ENCODE measurements around the gene LBP. TPM values are rescaled to one million over a fixed set of nuclear protein-coding genes. Genes with fewer than 3 reads are reported as not detected.

Gene LBP
- polyA plus RNA-seq, 1 of the 3 experiments (the other 2 are of a cell fraction) = 0.03 TPM

DNA sequence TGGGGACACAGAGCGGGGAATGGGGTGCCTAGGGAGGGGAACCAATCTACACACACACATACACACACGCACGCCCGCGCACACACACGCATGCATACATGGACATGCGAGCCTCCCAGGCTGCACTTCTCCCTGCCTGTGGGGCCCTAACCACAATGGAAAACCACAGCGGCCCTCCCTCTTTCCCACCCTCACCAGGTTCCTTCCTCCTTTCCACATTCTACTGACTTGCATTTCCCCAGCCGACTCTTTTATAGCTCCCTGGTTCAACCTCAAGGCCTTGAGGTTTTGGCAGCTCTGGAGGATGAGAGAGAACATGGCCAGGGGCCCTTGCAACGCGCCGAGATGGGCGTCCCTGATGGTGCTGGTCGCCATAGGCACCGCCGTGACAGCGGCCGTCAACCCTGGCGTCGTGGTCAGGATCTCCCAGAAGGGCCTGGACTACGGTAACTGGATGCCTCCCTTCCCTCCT, 42.3 kb upstream of the LBP start, which contains the start of gene BPI (continued):
- TF ChIP-seq SIN3A (IDR thresholded peaks at IDR 0.05; ENCODE audit: borderline replicate concordance, low read depth, low read length) = no peak
- TF ChIP-seq MEF2A (IDR thresholded peaks at IDR 0.05; ENCODE audit: borderline replicate concordance, low read depth) = no peak
- no peak for TF ChIP-seq JUND (IDR thresholded peaks at IDR 0.05)

GRCh38 chr20:38304845-38305447, 41.3 kb upstream of the LBP start:
- H2AFZ ChIP-seq (ENCODE audit: low read depth) = no peak overlapping the region
- H3K79me2 ChIP-seq (ENCODE audit: insufficient read depth) = no peaks in the 10 kb centered on the region
- no peaks in the 10 kb centered on the region for H3K36me3 ChIP-seq (replicated peaks in 1 of 2; ENCODE audit: control insufficient read depth in 1 of 2, insufficient read depth in 2 of 2, low read length in 1 of 2)
- no peaks in the 10 kb centered on the region for H4K20me1 ChIP-seq (ENCODE audit: insufficient read depth)
- DNase-seq = peak; percentile 33
- TF ChIP-seq NRF1 (IDR thresholded peaks at IDR 0.05; ENCODE audit: low read depth, low read length) (no peak), SMC3 (IDR thresholded peaks at IDR 0.05; ENCODE audit: low read depth, low read length) (peak; percentile 30; the same call in 1 of the 2 replicates), RAD21 (IDR thresholded peaks at IDR 0.05; ENCODE audit: low read length) (peak; percentile 37), SIN3A (IDR thresholded peaks at IDR 0.05; ENCODE audit: borderline replicate concordance, low read depth, low read length) (no peak), FOXM1 (IDR thresholded peaks at IDR 0.05; ENCODE audit: low read depth) (no peak), RFX5 (IDR thresholded peaks at IDR 0.05; ENCODE audit: low read length) (no peak), EZH2phosphoT487 (IDR thresholded peaks at IDR 0.05; ENCODE audit: borderline replicate concordance, low read depth) (no peak), JUND (IDR thresholded peaks at IDR 0.05) (no peak), GABPA (IDR thresholded peaks at IDR 0.05; ENCODE audit: low read depth) (no peak), NFIC (IDR thresholded peaks at IDR 0.05; ENCODE audit: borderline replicate concordance) (no peak), FOXJ3 (CRISPR knock-in tag; IDR thresholded peaks at IDR 0.05) (no peak), ELF1 (IDR thresholded peaks at IDR 0.05) (no peak), USF2 (IDR thresholded peaks at IDR 0.05; ENCODE audit: borderline replicate concordance, low read depth, low read length) (no peak), EP300 (IDR thresholded peaks at IDR 0.05; ENCODE audit: borderline replicate concordance in 1 of 2, low read depth in 1 of 2, low read length in 1 of 2) (no peak), TAF1 (IDR thresholded peaks at IDR 0.05; ENCODE audit: borderline replicate concordance, low read depth, low read length) (no peak), YY1 (IDR thresholded peaks at IDR 0.05; ENCODE audit: low read depth) (no peak), CTCF (IDR thresholded peaks at IDR 0.05) (peak; percentile 53)
- TF ChIP-seq, protein P1, sequence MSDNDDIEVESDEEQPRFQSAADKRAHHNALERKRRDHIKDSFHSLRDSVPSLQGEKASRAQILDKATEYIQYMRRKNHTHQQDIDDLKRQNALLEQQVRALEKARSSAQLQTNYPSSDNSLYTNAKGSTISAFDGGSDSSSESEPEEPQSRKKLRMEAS (IDR thresholded peaks at IDR 0.05; ENCODE audit: low read depth) = no peak
- TF ChIP-seq, protein P2, sequence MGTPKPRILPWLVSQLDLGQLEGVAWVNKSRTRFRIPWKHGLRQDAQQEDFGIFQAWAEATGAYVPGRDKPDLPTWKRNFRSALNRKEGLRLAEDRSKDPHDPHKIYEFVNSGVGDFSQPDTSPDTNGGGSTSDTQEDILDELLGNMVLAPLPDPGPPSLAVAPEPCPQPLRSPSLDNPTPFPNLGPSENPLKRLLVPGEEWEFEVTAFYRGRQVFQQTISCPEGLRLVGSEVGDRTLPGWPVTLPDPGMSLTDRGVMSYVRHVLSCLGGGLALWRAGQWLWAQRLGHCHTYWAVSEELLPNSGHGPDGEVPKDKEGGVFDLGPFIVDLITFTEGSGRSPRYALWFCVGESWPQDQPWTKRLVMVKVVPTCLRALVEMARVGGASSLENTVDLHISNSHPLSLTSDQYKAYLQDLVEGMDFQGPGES (IDR thresholded peaks at IDR 0.05; ENCODE audit: low read depth, low read length) = no peak
- H3K27ac ChIP-seq (ENCODE audit: low read depth in 2 of 2, low read length in 1 of 2) = no peak overlapping the region
- ChIA-PET POLR2A (no interaction called here), CTCF (interaction anchor here (0.6 to 3.2 kb wide), 7 partner anchors 11 to 1213 kb away, joined by 3 to 11 read pairs (median 4); no protein-coding TSS in a partner anchor)
- H3K4me1 ChIP-seq (ENCODE audit: control insufficient read depth in 1 of 2, insufficient read depth in 2 of 2, low read depth in 1 of 2, low read length in 1 of 2) = peaks cover 0 to 4% of the 10 kb centered on the region in 2 experiments; a peak in 1 of 4 replicates
- no peaks in the 10 kb centered on the region for H3K9me2 ChIP-seq
- H3K4me2 ChIP-seq = no peak overlapping the region
- H3K9ac ChIP-seq = no peak overlapping the region
- H3F3A ChIP-seq (replicated peaks; ENCODE audit: insufficient read depth) = peaks cover 4% of the 10 kb centered on the region
- H3K9me3 ChIP-seq = no peaks in the 10 kb centered on the region
- 50% methylated on average over 7 of the region's 8 CpGs for WGBS (ENCODE audit: low lambda C conversion rate)
- no peak overlapping the region for H3K4me3 ChIP-seq (ENCODE audit: low read depth in 2 of 2, low read length in 1 of 2)
- H3K27me3 ChIP-seq (ENCODE audit: insufficient read depth) = no peaks in the 10 kb centered on the region
